DLD1 (cell line): ENCODE measurements around the gene FAM20B.

Experiments
- in situ Hi-C: cut with HindIII; loops from 2 replicates; pipeline ENCODE4 v1.10.0; 2017; ENCODE audit warnings: low sequenced_read_pairs

FAM20B gene

GRCh38 chr1:179089827-179090482 lies 64.3 kb downstream of the FAM20B start:
- in situ Hi-C loops, result no loop called here

- in situ Hi-C loops, result no loop called here
Measured at GRCh38 chr1:179090522-179090921, 64.8 kb downstream of the FAM20B start.

- in situ Hi-C loops, result no loop called here
Measured at GRCh38 chr1:179090923-179091322, 65.2 kb downstream of the FAM20B start.

GRCh38 chr1:179091691-179092165 lies 66.0 kb downstream of the FAM20B start:
- in situ Hi-C loops, result no loop called here

- in situ Hi-C loops, result no loop called here
Measured at GRCh38 chr1:179092896-179093461, 67.3 kb downstream of the FAM20B start.

- in situ Hi-C loops, result no loop called here
Measured at GRCh38 chr1:179094818-179095217, 69.1 kb downstream of the FAM20B start.

- in situ Hi-C loops, result no loop called here
Measured at GRCh38 chr1:179095377-179095776, 69.7 kb downstream of the FAM20B start.

GRCh38 chr1:179095924-179096323 lies 70.2 kb downstream of the FAM20B start:
- in situ Hi-C loops, result no loop called here

GRCh38 chr1:179099891-179100290 lies 74.2 kb downstream of the FAM20B start:
- in situ Hi-C loops, result no loop called here

- in situ Hi-C loops, result no loop called here
Measured at GRCh38 chr1:179101566-179101965, 75.9 kb downstream of the FAM20B start.

GRCh38 chr1:179103999-179104398 lies 78.3 kb downstream of the FAM20B start:
- in situ Hi-C loops, result no loop called here

GRCh38 chr1:179104611-179105250 lies 79.0 kb downstream of the FAM20B start:
- in situ Hi-C loops, result no loop called here

GRCh38 chr1:179105393-179105792 lies 79.7 kb downstream of the FAM20B start:
- in situ Hi-C loops, result no loop called here

- in situ Hi-C loops, result no loop called here
Measured at GRCh38 chr1:179107706-179108629, 82.3 kb downstream of the FAM20B start.

GRCh38 chr1:179108644-179109043 lies 83.0 kb downstream of the FAM20B start:
- in situ Hi-C loops, result no loop called here

- in situ Hi-C loops, result no loop called here
Measured at GRCh38 chr1:179115181-179115580, 89.5 kb downstream of the FAM20B start.

- in situ Hi-C loops, result no loop called here
Measured at GRCh38 chr1:179119513-179119912, 93.8 kb downstream of the FAM20B start.

GRCh38 chr1:179120736-179121135 lies 95.0 kb downstream of the FAM20B start:
- in situ Hi-C loops, result no loop called here

GRCh38 chr1:179121159-179121938 lies 95.7 kb downstream of the FAM20B start:
- in situ Hi-C loops, result no loop called here

- in situ Hi-C loops, result no loop called here
Measured at GRCh38 chr1:179124873-179125272, 99.2 kb downstream of the FAM20B start.
